ENCODE measurements around the gene FIG4.
"Not testable (repeated sequence)": the region's sequence is repeated elsewhere in the genome, so short reads cannot be mapped to it uniquely, and the experiment has no call there.

Gene FIG4

DNA sequence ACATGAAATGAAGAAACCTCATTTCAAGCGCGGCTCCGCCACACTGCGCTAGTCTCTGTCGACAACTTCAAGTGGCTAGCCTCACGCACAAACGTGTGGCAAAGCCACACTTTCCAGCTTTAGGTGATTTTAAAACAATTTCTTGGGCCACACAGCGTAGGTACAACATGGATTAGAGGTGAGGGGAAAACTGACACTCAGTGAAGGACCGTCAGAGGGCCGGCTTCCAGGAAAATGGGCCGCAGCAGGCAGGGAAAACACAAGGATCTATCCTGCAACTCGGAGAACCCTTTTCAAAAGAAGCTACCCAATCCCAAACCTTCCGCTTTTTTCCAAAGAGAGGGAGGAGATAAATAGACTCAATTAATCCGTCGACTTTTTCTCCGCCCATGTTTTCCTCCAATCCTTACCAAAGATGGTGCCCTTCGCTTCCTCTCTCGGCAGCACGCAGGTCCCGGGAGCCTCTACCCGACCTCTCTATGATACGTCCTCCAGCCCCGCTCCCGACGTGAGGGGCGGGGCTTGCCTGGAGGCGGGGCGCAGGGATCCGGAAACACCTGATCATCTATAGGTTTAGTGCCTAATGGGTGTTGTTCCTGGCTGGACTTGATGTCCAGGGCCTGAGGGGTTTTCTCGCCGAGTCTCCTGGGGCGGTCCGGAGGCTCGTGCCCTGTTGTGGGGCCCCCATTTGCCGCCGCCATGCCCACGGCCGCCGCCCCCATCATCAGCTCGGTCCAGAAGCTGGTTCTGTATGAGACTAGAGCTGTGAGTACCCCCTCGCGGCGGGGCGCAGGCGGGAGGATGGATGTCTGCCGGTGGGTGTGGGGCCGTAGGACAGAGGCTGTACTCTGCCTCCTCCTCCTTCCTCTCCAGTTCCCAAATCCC is at the start of gene FIG4, which contains the start of gene AK9:
TSS of gene FIG4 (plus strand) at position 560 of the 885 bp plus-strand sequence. CDS start at position 700, 140 bp downstream.
TSS of gene AK9 (minus strand) at position 466 of the 885 bp plus-strand sequence. CDS start 15,457 bp downstream, outside the sequence.
- in situ Hi-C loops (cut with HindIII; ENCODE audit: low sequenced_read_pairs), result no loop called here

DNA sequence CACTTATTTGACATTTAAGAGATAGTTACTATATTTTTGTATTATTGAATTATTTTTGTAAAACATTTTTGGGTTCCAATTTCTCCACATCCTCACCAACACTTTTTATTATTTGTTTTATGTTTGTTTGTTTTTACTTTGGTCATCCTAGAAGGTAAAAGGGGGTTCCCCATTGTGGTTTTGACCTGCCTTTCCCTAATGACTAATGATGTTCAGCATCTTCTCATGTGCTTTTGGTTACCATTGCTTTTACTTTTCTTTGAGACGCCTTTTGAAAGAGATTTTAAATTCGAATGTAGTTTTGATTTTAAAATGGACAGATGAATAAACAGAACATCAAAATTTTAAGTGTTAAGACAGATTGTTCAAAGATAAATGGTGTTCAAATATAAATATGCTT is 47.0 kb upstream of the FIG4 start:
- in situ Hi-C loops (cut with HindIII; ENCODE audit: low sequenced_read_pairs), result no loop called here

DNA sequence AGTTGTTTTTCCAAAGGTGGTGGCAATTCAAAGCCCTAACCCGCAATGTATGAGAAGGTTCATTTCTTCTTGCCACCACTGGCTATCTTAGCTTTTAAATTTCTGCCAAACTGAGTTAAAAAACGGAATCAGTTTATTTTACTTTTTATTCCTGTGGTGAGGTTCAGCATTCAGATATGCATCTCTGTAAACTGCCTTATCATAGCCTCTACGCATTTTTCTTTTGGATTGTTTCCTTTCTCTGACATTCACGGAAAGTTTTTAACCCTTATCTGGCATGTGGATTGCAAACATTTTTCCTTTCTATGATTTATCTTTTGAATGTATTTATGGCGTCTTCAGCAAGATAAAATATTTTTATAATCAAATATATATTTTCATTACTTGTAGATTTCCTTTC is 37.8 kb upstream of the FIG4 start:
- in situ Hi-C loops (cut with HindIII; ENCODE audit: low sequenced_read_pairs), result no loop called here

DNA sequence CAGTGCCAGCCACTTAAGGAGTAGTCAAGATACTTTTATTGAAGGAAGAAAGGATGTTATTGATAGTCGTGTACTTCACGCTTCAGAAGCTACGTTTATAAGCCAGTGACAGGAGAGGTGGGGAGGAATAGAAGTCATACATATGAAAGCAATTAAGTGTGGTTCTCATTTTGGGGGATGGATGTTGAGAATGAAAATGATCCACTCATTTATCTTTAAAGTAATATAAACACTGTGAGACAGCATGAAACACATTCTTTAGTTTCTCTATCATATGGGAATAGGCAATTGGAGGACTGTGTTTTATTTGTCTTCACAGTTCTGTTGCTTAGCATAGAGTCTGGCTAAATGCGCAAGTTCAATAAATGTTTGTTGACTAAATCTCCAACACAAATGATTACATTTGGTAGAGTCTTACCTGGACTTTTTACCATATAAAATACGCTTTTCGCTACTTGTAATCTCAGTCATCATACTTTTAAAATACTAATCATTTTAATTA is 35.3 kb upstream of the FIG4 start:
- in situ Hi-C loops (cut with HindIII; ENCODE audit: low sequenced_read_pairs), result no loop called here

DNA sequence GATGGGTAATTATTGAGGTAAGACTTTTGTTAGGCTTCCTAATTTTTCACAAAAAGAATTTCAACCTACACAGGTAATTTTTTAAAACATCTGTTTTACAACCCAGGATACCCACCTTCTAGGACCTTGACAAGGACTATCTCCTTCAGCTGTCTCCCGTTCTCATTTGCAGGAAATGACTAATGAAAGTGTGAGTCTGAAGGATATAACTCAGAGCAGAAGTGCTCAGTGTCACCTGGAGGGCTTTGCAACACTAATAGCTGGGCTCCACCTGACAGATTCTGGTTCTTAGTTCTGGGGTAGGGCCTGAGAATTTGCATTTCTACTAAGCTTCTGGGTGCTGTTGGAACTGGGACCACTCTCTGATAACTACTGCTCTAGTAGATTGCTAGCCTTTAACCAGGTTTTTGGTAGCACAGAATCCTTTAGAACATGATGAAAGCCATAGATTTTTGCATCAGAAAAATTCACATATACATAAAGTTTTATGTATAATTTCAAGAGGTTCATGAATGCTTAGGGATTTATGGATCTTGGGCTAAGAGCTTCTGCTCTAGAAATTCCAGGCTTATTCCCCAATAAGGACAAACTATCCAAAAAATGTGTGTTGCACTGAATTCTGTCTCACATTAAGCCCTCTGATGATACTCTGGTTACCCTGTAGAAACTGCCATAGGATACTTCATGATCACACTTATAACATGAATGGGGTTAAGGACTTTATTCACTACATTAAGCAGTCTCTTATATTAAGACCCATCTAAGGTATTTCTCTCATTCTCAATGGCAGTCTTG is 30.4 kb upstream of the FIG4 start:
- in situ Hi-C loops (cut with HindIII; ENCODE audit: low sequenced_read_pairs), result no loop called here

DNA sequence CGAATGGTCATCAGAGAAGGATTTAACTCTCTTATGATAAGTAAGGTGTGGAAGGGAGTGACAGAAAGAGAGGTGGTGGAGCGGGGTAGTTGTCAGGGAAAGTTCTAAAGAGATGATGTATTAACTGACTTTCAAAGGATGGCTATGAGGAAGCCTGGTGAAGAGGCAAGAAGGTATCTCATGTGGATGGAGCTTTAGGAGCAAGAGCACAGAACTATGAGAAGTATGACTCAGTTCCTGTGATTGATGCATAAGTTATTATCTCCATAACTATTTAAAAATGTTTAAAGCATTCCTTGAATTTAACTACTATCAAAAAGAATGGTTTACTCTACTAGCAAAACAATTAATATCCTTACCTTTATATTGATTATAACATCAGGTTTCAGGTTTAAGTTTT is 28.9 kb upstream of the FIG4 start:
- in situ Hi-C loops (cut with HindIII; ENCODE audit: low sequenced_read_pairs), result no loop called here

DNA sequence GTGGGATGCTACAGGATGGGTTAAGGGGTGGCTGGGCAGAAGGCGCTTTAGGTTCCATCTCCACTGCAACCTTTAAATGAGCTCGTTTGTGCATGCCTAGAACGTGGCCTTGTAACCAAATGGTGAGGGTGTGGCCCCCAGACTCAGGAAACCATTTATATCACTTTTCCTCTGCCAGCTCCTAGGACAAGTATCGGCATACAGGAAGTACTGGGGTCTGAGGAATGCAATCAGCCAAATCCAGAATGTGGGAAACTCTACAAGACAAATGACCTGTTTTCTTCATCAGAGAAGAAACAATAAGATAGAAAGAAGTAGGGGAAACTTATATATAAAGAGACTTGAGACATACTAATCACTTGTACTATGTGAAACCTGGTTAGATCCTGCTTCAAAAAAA is 21.3 kb upstream of the FIG4 start:
- in situ Hi-C loops (cut with HindIII; ENCODE audit: low sequenced_read_pairs), result no loop called here

DNA sequence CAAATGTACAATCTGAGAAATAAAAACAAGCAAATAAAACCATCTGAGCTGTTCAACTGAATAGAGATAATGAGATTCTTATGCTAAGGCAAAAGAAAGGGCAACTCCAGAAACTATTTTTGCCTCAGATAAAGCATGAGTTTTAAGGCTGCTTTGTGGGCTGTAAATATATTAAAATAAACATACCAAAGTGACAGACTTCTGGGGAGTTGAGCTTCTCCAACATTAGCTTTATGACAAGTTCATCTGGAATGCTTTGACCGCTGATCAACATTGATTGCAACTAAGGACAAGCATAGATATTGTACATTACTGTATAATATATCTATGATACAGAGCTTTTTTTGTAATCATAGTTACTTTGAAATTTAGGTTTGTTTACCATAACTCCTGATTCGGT is 19.4 kb upstream of the FIG4 start:
- in situ Hi-C loops (cut with HindIII; ENCODE audit: low sequenced_read_pairs), result no loop called here

DNA sequence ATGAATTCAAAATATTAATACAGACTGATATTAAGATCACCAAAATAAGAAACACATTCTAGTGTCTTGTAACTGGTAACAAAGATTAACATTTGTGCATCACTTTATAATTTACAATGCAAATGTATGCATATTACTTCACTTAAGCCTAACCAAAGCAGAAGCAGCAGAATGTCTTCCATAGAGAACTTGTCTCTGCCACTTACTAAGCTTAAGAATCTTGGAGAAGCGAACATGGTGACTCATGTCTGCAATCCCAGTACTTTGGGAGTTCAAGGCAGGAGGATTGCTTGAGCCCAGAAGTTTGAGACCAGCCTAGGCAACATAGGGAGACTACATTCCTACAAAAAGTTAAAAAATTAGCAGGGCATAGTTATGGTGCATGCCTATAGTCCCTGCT is 18.9 kb upstream of the FIG4 start:
- in situ Hi-C loops (cut with HindIII; ENCODE audit: low sequenced_read_pairs), result no loop called here

DNA sequence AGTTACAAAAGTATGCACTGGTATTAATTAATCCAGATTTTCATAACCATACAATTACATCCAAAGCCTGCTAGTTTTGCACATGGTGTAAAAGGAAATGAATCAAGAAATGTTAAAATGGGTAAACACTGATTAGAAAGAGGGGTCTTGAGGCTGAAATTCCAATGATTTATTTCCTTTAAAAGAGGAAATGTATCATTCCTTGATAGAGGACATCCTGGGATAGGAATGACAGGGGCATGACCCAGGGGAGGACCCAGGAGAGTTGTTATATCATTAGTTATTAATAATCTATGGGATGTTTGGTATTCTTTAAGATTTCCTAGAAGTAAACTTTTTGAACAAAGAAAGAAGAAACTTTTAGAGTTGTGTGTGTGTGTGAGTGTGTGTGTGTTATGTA is 18.3 kb upstream of the FIG4 start:
- in situ Hi-C loops (cut with HindIII; ENCODE audit: low sequenced_read_pairs), result no loop called here

DNA sequence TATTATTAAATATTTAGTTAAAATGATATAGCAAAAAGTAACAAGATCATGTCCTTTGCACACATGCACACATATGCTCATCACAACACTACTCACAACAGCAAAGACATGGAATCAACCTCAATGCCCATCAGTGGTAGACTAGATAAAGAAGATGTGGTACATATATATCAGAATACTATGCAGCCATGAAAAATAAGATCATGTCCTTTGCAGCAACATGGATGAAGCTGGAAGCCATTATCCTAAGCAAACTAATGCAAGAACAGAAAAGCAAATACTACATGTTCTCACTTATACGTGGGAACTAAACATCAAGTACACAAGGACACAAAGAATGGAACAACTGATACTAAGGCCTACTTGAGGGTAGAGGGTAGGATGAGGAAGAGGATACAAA is 14.4 kb upstream of the FIG4 start:
- in situ Hi-C loops (cut with HindIII; ENCODE audit: low sequenced_read_pairs), result no loop called here

DNA sequence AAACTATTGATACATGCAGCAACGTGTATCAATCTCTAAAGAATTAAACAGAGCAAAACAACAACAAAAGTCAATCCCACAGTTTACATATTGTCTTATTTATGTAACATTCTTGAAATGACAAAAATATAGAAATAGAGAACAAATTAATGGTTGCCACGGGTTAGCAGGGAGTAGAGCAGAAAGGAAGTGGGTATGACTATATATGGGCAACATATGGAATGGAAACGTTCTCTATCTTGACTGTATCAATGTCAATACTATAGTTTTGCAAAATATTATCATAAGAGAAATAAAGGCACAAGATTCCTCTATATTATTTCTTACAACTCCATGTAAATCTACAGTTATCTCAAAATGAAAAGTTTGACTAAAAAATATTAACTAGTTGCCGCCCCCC is 12.9 kb upstream of the FIG4 start:
- in situ Hi-C loops (cut with HindIII; ENCODE audit: low sequenced_read_pairs), result no loop called here

DNA sequence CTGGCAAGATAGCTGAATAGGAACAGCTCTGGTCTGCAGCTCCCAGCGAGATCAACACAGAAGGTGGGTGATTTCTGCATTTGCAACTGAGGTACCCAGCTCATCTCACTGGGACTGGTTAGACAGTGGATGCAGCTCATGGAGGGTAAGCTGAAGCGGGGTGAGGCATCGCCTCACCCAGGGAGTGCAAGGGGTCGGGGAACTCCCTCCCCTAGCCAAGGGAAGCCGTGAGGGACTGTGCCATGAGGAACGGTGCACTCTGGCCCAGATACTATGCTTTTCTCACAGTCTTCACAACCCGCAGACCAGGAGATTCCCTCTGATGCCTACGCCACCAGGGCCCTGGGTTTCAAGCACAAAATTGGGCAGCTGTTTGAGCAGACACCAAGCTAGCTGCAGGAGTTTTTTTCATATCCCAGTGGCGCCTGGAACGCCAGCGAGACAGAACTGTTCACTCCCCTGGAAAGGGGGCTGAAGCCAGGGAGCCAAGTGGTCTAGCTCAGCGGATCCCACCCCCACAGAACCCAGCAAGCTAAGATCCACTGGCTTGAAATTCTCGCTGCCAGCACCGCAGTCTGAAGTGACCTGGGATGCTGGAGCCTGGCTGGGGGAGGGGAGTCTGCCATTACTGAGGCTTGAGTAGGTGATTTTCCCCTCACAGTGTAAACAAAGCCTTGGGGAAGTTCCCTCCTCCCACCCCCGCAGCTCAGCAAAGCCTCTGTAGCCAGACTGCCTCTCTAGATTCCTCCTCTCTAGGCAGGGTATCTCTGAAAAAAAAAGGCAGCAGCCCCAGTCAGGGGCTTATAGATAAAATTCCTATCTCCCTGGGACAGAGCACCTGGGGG is 12.2 kb upstream of the FIG4 start:
- in situ Hi-C loops (cut with HindIII; ENCODE audit: low sequenced_read_pairs), result not testable (repeated sequence)

DNA sequence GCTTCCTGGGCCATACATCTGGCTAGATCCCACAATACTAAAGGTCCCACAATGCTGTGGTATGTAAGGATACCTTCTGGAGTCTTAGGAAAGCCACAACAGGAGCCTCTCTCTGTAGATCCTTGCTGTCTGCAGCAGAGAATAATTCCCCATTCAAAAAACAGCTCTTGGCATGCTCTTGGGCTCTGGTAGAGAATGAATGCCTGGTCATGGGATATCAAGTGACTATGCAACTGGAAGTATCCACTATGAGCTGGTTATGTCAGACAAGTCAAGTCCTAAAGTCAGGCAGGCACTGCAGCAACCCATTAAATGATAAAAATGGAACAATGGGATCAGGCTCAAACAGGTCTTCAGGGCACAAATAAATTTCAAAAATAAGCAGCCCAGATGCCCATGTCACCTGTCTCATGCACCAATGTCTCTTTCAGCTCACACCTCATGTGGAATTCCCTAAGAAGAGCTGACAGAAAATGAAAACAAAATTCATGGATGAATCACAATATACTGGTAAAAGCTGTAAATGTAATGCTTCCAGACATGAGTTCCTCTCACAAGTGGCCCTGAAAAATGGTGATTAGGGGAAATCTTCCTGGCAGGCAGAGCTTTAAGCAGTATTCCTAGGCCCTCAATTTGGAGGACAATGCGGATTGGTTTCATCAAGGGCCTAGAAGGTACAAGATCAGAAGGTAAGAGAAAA is 4.4 kb upstream of the FIG4 start:
- in situ Hi-C loops (cut with HindIII; ENCODE audit: low sequenced_read_pairs), result no loop called here

DNA sequence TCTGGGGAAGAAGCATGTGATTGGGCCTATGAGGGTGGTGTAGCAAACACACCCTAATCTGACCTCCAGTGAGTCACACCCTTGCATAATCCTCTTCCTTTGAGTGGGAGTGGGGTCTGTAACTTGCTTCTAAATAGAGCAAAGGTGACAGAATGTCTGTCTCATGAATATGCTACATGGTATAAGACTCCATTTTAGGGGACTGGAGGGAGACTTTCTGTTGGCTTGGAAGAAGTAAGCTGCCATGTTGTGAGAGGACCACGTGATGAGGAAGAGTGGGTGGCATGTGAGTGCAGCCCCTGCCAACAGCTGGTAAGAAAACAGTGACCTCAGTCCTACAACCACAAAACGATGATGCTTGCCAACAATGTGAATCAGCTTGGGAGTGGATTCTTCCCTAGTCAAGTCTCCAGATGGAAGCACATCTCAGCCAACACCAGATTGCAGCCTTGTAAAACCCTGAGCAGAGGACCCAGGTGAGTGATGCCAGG is 3.8 kb upstream of the FIG4 start:
- in situ Hi-C loops (cut with HindIII; ENCODE audit: low sequenced_read_pairs), result no loop called here

DNA sequence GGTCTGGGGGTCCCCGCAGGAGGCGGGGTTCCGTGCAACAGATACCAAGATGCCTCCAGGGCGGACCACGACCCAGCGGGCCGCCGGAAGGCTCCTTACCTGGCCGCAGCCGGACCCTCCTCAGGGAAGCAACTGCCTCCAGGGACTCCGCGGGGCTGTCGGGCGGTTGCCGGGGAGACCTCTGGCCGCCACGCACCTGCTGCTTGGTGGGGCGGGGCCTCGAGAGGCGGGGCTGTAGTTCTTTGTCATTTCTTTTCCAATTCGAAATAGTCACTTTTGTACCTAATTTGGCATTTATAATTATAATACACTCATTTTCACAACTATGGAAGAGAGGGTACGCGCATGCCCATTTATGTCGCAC is 741 bp upstream of the FIG4 start:
- in situ Hi-C loops (cut with HindIII; ENCODE audit: low sequenced_read_pairs), result no loop called here

DNA sequence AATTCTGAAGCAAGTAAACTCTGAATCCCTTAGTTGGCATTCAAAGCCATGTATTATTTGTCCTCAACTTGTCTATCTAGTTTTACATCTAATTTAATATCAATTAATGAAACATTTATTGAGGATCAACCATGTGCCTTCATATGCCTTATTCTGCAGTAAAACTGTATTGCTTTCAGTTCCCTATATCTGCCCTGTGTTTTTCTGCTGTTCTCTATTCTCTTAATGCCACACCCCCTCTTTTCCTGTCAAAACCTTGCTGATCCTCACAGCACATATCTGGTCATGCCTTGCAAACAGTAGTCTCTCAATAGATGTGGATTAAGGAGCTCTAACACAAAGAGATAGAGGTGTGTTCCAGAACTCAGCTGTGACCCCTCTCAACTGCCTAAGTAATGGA is 2.0 kb downstream of the FIG4 start:
- in situ Hi-C loops (cut with HindIII; ENCODE audit: low sequenced_read_pairs), result no loop called here

DNA sequence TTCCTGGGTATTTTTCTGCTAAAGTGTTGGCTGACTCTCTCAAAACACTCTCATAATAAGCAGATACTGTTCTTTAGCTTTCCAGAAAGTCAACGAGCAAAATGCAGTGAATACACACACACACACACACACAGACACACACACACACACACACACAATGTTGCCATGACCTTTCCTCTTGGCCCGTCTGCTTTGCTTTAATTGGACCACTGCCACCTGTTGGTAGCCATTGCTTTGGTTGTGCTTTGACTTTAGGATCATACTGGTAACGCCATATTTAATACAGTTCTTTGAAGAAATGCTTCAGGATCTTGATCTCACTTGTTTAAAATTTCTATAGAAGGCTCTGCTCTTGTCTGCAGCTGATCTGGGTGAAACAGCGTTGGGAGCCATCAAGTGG is 4.4 kb downstream of the FIG4 start:
- in situ Hi-C loops (cut with HindIII; ENCODE audit: low sequenced_read_pairs), result no loop called here

DNA sequence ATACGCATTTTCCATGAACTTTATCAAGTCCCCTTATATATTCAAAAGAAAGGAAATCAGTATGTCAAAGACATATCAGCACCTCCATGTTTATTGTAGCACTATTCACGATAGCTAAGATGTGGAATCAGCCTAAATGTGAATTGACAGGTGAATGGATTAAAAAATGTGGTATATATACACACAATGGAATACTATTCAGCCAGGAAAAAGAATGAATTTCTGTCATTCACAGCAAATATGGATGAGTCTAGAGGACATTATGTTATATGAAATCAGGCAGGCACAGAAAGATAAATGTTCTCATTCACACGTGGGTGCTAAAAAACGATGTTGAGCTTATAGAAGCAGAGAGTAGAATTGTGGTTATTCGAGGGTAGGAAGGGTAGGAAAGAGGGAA is 5.3 kb downstream of the FIG4 start:
- in situ Hi-C loops (cut with HindIII; ENCODE audit: low sequenced_read_pairs), result no loop called here

DNA sequence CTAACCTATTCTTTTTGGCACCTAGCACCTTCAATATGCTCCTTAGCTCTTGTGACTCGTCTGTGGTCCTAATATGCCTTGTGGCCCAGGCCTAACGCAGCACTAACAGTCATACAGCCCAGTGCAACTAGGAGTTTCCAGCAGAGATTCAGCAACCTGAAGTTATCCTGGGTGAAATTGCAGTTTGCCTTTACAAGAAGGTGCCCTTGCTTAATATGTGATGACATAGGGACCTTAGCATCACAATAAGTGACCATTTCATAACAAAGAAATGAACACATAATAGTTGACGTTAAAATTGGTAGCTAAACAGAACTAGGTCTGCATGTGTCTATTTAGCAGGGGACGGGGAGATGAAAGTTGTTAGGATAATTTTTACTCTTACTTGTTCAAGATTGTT is 10.1 kb downstream of the FIG4 start:
- in situ Hi-C loops (cut with HindIII; ENCODE audit: low sequenced_read_pairs), result loop anchor here (5.0 kb wide), 2 partner anchors 86 to 346 kb away; no protein-coding TSS in a partner anchor

Data from endothelial cell of hepatic sinusoid (primary cell).